Activated naive CD8-positive, alpha-beta T cell (primary cell): Measurements from ENCODE around the gene KCNS3.

ENCODE experiments used
- H3K27ac Mint-ChIP-seq: one replicate; pipeline ENCODE4 v1.8.0; 2021; ENCODE audit warnings: mixed read lengths
- H3K27me3 Mint-ChIP-seq: one replicate; pipeline ENCODE4 v1.8.0; 2021; ENCODE audit warnings: mixed read lengths
- H3K36me3 Mint-ChIP-seq: one replicate; pipeline ENCODE4 v1.8.0; 2021; ENCODE audit warnings: mixed read lengths
- H3K4me1 Mint-ChIP-seq: one replicate; pipeline ENCODE4 v1.8.0; 2021; ENCODE audit warnings: low read depth, mixed read lengths
- H3K4me3 Mint-ChIP-seq: one replicate; pipeline ENCODE4 v1.8.0; 2021; ENCODE audit warnings: mild to moderate bottlenecking, mixed read lengths
- H3K9me3 Mint-ChIP-seq: one replicate; pipeline ENCODE4 v1.8.0; 2021; ENCODE audit warnings: low read depth, mixed read lengths

The KCNS3 gene

DNA sequence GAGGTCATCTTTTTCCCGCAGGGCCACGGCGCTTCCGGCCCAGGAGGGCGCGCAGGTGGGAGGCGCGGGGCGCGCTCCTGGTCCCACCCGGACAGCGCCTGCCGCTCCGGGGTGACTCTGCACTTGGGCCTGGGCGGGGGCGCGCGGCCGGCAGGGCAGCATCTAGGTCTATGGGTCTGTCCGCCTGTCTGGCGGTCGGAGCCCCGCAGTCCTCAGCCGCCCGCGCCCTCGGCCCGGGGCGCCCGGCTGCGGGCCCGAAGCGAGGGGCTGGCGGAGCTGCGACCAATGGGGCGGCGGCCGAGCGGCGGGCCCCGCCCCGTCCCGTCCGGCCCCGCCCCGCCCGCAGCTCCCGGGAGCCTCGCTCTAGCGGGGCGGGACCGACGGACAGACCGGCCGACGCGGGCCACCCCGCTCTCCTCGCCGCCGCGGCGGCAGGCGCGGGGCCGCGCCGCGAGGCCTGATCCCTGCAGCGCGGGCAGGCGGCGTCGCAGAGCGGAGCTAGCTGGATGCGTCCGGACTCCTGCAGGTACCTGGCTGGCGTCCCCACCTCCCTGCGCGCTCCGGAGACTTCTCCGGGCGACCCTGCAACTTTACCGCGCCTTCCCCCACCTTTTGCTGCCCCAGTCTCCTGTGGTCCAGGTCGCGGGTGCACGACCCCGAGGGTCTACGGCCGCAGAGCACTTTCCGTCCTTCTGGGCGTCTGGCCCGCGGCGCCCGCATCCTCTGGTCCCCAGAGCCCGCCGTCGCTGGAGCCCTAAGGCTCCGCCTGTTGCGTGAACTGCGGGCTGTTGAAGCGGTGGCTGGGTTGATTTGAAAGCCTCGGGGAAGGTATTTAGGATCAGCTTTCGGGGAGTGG is at the start of gene KCNS3:
TSS of gene KCNS3 (plus strand) at position 387 of the 856 bp plus-strand sequence. CDS start 52,342 bp downstream, outside the sequence.
- Mint-ChIP-seq H3K27me3 (peaks cover 48% of the 10 kb centered on the region), H3K36me3 (no peaks in the 10 kb centered on the region), H3K4me1 (peaks cover 16% of the 10 kb centered on the region), H3K9me3 (no peaks in the 10 kb centered on the region), H3K27ac (no peak within 1 kb of the TSS), H3K4me3 (peak within 1 kb of the TSS; percentile 77)

DNA sequence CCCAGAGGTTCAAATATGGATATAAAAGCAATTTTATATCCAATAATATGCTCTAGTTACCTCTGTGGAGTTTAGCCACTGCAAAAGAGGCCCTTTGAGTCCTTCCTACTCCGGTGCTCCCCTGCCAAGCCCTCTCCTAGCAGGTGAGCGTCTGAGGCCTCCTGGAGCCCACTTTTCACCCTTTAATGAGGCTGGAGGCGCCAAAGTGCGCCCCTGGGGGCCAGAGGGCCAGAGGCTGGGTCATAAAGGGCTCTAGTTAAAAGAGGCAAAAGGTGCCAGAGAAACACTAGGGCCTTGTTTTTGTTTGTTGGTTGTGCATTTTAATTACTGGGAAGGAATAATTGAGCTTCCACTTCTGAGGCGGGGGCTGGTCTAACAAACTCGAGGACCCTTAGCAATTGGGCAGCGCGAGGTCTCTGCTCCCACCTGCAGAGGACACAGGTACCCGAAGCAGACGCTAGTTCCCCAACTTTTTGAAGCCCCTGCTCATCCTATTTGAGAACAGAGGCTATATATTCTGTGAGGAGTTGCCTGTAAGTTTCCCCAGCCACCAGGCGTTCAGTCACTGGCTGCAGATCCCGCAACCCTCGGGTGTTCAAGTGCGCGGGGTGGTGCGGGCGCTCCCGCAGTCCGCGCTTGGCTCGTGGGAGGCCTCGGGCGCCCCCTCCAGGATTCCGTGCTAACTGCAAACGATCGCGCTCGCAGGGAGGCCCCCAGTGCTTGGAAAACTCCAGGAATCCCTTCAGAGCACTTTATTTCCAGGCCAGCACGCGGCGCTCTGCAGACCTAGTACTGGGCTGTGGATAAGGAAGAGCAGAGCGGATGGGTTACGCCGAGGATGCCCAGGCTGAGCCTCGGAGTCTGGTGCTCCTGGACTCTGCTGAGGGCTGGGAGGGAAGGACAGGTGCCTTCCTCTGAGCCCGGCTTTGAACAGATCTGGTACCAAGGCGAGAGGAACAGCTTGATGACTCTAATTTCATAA is 48.1 kb upstream of the KCNS3 start:
- no peaks in the 10 kb centered on the region for H3K36me3 Mint-ChIP-seq
- peaks cover 7% of the 10 kb centered on the region for H3K4me1 Mint-ChIP-seq

DNA sequence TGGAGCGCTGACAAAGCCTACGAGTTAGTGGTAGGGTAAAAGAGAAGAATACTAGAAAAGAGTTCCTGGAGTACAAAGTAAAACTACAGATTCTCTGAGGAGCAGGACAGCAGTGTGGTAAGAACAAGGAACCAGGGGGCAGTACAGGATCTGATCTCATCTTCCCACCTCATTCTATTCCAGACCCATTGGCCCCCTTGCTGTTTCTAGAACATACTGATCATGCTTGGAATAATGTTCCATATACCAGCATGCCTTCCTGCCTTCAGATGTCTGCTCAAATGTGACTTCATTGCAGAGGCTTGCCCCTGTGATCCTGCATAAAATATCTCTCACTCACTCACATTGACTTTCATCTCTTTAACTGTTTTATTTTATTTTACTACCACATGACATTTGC is 43.0 kb upstream of the KCNS3 start:
- Mint-ChIP-seq H3K9me3 (no peaks in the 10 kb centered on the region), H3K36me3 (no peaks in the 10 kb centered on the region), H3K4me1 (peaks cover 5% of the 10 kb centered on the region), H3K4me3 (no peak overlapping the region), H3K27me3 (peaks cover 14% of the 10 kb centered on the region), H3K27ac (no peak overlapping the region)

More for the DNA sequence above, 48.1 kb upstream of the KCNS3 start:
- Mint-ChIP-seq H3K27ac (no peak overlapping the region), H3K4me3 (no peak overlapping the region), H3K27me3 (peaks cover 21% of the 10 kb centered on the region), H3K9me3 (no peaks in the 10 kb centered on the region)

DNA sequence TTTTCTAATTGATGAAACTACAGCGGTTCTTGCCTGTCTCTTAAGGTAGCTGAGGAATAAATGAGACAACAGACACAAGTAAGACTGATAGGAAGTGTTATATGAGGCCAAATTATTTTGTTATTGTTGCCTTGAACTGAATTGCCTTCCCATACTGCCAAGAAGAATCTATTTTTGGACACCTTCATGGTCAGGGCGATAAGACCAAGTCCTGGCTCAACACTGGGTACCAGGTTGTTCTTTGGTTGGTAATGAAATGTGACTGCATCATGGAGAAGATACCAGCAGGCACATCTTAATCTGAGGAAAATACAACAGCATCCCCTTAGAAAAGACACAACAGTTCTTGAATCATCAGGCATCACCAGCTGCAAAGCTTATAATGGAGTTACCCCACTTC is 38.5 kb upstream of the KCNS3 start:
- Mint-ChIP-seq H3K27me3 (peaks cover 3% of the 10 kb centered on the region), H3K4me3 (no peak overlapping the region), H3K27ac (no peak overlapping the region), H3K4me1 (no peaks in the 10 kb centered on the region), H3K9me3 (no peaks in the 10 kb centered on the region), H3K36me3 (no peaks in the 10 kb centered on the region)

GRCh38 chr2:17843457-17843856 is 35.0 kb upstream of the KCNS3 start:
- H3K9me3 Mint-ChIP-seq: no peaks in the 10 kb centered on the region
- H3K27ac Mint-ChIP-seq: no peak overlapping the region
- H3K4me1 Mint-ChIP-seq: no peaks in the 10 kb centered on the region
- H3K36me3 Mint-ChIP-seq: no peaks in the 10 kb centered on the region
- no peak overlapping the region for H3K4me3 Mint-ChIP-seq
- H3K27me3 Mint-ChIP-seq: peaks cover 6% of the 10 kb centered on the region

DNA sequence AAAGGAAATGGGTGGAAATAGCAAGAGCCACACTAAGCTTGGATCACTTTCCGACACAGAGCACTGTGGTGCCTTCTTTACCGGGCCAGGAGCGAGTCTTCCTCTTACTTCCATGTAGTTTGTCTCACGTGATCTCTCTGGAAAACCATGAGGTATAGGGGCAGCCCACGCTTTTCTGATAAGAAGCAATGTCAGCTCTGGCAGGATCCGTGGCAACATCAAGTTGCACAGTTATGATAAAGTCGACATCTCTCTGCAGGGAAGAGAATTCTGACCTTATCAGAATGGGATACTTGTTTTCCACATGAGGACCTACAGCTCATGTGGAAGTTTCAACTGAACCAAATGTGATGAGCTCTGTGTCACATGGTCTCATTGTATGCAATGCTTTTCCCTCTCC is 32.7 kb upstream of the KCNS3 start:
- Mint-ChIP-seq H3K4me1 (no peaks in the 10 kb centered on the region), H3K9me3 (no peaks in the 10 kb centered on the region), H3K27me3 (peaks cover 9% of the 10 kb centered on the region), H3K36me3 (no peaks in the 10 kb centered on the region), H3K27ac (no peak overlapping the region), H3K4me3 (no peak overlapping the region)

GRCh38 chr2:17846676-17847075 is 31.8 kb upstream of the KCNS3 start:
- Mint-ChIP-seq H3K4me3 (no peak overlapping the region), H3K27ac (no peak overlapping the region), H3K9me3 (no peaks in the 10 kb centered on the region), H3K36me3 (no peaks in the 10 kb centered on the region), H3K4me1 (no peaks in the 10 kb centered on the region), H3K27me3 (peaks cover 12% of the 10 kb centered on the region)

DNA sequence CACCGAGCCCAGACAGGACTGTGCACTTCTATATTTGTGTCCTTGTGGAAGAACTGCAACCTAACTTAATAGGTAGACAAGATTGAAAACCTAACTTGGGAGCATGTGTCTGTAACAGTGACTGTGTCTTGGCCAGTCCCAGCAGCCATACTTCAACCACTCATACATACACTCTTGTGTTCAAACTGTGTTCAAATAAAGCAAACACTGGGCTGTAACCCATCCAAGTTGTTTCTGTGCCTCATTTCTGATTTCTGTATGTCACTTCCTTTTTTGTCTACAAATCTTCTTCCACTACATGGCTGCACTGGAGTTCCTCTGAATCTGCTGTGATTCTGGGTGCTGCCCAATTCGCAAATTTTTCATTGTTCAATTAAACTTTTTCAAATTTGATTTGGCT is 31.2 kb upstream of the KCNS3 start:
- no peak overlapping the region for H3K4me3 Mint-ChIP-seq
- H3K9me3 Mint-ChIP-seq: no peaks in the 10 kb centered on the region
- H3K27ac Mint-ChIP-seq: no peak overlapping the region
- H3K36me3 Mint-ChIP-seq: no peaks in the 10 kb centered on the region
- no peaks in the 10 kb centered on the region for H3K4me1 Mint-ChIP-seq
- peaks cover 13% of the 10 kb centered on the region for H3K27me3 Mint-ChIP-seq

DNA sequence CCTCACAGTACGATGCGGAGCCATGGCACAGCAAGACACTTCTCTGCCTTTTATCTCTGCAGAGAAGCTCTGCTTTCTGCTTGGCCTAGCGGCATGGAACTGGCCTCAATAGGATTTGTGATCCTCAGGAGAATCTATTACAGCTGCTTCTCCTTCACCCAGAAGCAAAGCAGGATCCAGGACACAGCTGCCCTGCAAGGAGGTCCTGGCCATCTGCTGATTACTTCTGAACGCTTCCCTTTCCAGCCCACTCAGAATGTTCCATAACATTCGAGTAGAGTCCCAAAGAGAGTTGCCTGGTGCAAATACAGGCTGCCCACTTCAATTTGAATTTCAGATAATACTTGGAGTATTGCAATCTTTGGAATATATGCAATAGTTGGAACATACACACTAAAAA is 29.2 kb upstream of the KCNS3 start:
- Mint-ChIP-seq H3K27ac (no peak overlapping the region), H3K9me3 (no peaks in the 10 kb centered on the region), H3K27me3 (peaks cover 10% of the 10 kb centered on the region), H3K36me3 (no peaks in the 10 kb centered on the region), H3K4me1 (no peaks in the 10 kb centered on the region), H3K4me3 (no peak overlapping the region)

- H3K27me3 Mint-ChIP-seq: peaks cover 12% of the 10 kb centered on the region
- H3K4me3 Mint-ChIP-seq: no peak overlapping the region
- no peaks in the 10 kb centered on the region for H3K9me3 Mint-ChIP-seq
- no peaks in the 10 kb centered on the region for H3K36me3 Mint-ChIP-seq
- H3K4me1 Mint-ChIP-seq: no peaks in the 10 kb centered on the region
- no peak overlapping the region for H3K27ac Mint-ChIP-seq
Observed at GRCh38 chr2:17850151-17850550, 28.3 kb upstream of the KCNS3 start.

DNA sequence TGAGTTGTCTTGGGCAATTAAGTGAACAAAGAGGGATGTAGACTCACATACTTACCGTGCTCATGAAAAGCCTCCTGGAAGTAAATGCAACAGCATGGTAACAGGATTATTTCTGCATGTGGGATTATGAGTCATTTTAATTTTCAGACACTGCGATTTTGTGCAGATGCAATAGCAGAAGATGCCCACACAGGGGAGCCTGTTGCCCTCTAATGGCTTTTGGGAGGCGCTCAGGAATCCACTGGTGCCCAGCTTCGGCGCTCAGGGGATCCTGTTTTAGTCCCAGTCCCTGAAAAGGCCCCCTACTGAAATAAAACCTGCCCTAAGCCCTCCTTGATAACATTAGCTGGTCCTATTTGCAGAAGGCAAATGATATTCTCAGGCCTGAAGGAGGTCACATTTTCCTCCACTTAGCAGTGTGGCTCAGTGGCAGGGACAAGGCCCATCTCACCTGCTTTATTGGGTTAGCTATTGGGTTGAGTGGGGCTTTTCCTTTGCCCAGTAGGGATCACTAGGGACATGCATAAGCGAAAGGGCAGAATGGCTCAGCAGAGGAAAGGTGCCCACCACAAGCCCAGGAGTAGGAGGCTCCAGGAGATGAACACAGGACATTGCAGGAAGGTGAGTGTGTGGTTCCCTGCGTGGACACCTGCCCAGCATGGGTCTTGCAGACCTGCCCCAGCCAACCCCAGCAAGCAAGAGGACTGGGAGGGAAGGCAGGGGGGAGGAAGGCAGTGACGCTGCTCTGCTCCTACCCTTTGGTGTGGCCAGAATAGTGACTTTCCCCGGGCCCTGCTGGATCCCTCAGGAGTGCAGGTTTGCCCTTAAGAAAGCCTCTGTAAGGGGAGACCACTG is 26.5 kb upstream of the KCNS3 start:
- Mint-ChIP-seq H3K27ac (no peak overlapping the region), H3K4me3 (no peak overlapping the region), H3K27me3 (peaks cover 16% of the 10 kb centered on the region), H3K4me1 (no peaks in the 10 kb centered on the region), H3K9me3 (no peaks in the 10 kb centered on the region), H3K36me3 (no peaks in the 10 kb centered on the region)

DNA sequence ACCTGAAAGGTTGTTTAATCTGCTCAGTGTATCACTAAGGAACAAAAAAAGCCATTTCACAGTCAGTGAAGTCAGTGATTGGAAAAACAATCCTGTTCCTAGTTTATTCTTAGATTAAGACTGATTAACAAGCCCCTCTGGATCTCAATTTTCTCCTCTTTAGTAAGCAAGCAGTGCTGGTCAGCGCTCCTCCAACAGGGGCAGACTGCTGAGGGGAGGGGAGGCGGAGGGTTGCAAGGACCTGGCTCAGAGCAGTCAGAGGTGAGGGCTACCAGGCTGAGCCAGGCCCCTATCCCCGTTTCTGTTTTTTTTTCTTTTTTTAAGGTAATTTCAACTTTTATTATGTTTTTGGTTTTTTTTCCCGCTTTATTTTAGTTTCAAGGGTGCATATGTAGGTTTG is 24.7 kb upstream of the KCNS3 start:
- H3K27me3 Mint-ChIP-seq: peaks cover 24% of the 10 kb centered on the region
- H3K9me3 Mint-ChIP-seq: no peaks in the 10 kb centered on the region
- H3K4me3 Mint-ChIP-seq: no peak overlapping the region
- no peak overlapping the region for H3K27ac Mint-ChIP-seq
- no peaks in the 10 kb centered on the region for H3K4me1 Mint-ChIP-seq
- no peaks in the 10 kb centered on the region for H3K36me3 Mint-ChIP-seq

DNA sequence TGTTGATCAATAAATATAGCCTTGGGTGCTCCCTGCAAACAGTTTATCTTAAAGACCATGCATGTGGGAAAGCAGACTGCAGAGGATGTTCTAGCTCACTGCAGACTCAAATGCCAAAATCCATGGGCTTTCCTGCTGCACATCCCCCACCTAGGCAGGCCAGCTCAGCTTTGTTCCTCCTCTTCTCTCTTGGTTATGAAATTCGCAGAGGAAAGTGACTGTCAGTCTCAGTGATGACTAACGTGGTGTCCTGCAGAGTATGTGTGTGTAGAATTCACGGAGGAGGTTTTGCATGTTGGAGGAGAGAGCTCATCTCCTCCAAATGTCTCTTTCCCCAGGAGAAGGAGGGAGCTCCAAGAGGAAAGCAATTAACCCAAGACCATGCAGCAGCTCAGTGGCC is 21.4 kb upstream of the KCNS3 start:
- Mint-ChIP-seq H3K9me3 (no peaks in the 10 kb centered on the region), H3K4me1 (no peaks in the 10 kb centered on the region), H3K27ac (no peak overlapping the region), H3K4me3 (no peak overlapping the region), H3K36me3 (no peaks in the 10 kb centered on the region), H3K27me3 (peaks cover 34% of the 10 kb centered on the region)

DNA sequence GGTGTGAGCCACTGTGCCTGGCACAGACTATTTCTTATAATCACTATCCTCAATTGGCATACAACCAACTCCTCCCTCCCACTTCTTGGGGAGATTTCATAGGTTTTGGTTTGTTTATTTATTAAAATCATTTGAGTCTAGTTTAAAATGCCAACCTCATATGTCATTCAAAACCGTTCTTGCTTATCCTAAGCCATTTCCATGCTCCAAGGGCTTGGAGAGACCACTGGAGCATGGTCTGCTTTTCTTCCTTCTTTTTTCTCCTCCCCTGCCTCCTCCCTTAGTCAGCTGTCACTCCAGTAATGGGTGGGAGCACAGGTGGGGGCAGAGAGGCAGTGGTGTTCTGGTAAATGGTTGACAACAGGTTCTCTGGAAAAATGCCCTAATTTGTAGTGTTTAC is 20.4 kb upstream of the KCNS3 start:
- Mint-ChIP-seq H3K27me3 (peaks cover 35% of the 10 kb centered on the region), H3K4me1 (no peaks in the 10 kb centered on the region), H3K27ac (no peak overlapping the region), H3K9me3 (no peaks in the 10 kb centered on the region), H3K4me3 (no peak overlapping the region), H3K36me3 (no peaks in the 10 kb centered on the region)
